Heart left ventricle (tissue), 16 donors: ENCODE data around the gene S100A3. TPM values are rescaled to one million over a fixed set of nuclear protein-coding genes. Genes with fewer than 3 reads are reported as not detected.

Experiments used
- ATAC-seq, 4 donors: fragments of 200-7000 bp; cut with Tn5 transposase; one replicate each; pipeline ENCODE4 v1.9.1; 2020 to 2022; ENCODE audit warnings: moderate library complexity in 4 of 4, mild to moderate bottlenecking in 3 of 4, moderate number of reproducible peaks in 1 of 4
- DNase-seq, 5 donors: peaks; one replicate each; pipeline ENCODE4 v3.0.0-alpha.2; 2020
- H3K27ac ChIP-seq, 12 donors: fragments of 200-600 bp; sonication (generic) in 4 of 12; one replicate each; pipeline versions ENCODE4 v1.5.0 to v1.8.0; 2016 to 2022; ENCODE audit warnings: mild to moderate bottlenecking in 2 of 12
- H3K27me3 ChIP-seq, 9 donors: fragments of 200-600 bp; sonication (generic) in 2 of 9; one replicate each; pipeline versions ENCODE4 v1.5.1 to v1.8.0; 2016 to 2022; ENCODE audit warnings: mild to moderate bottlenecking in 3 of 9
- H3K36me3 ChIP-seq, 9 donors: fragments of 200-600 bp; sonication (generic) in 2 of 9; one replicate each; pipeline versions ENCODE4 v1.5.0 to v1.8.0; 2018 to 2022; ENCODE audit warnings: mild to moderate bottlenecking in 2 of 9
- H3K4me1 ChIP-seq, 12 donors: fragments of 200-600 bp; sonication (generic) in 4 of 12; one replicate each; pipeline versions ENCODE4 v1.5.0 to v1.8.0; 2016 to 2022; ENCODE audit warnings: mild to moderate bottlenecking in 3 of 12
- H3K4me3 ChIP-seq, 12 donors: fragments of 200-600 bp; sonication (generic) in 4 of 12; one replicate each; pipeline versions ENCODE4 v1.5.0 to v1.8.0; 2017 to 2022; ENCODE audit warnings: mild to moderate bottlenecking in 9 of 12, moderate library complexity in 4 of 12
- H3K9me3 ChIP-seq, 12 donors: fragments of 200-600 bp; sonication (generic) in 4 of 12; one replicate each; pipeline versions ENCODE4 v1.5.0 to v1.8.0; 2016 to 2022; ENCODE audit warnings: mild to moderate bottlenecking in 1 of 12
- CTCF ChIP-seq, 12 donors: fragments of 200-600 bp; sonication (generic) in 4 of 12; IDR thresholded peaks; one replicate each; pipeline versions ENCODE4 v1.5.0 to v1.8.0; 2018 to 2022; ENCODE audit warnings: antibody characterized with exemption in 12 of 12, mild to moderate bottlenecking in 5 of 12
- POLR2A ChIP-seq, 2 donors: fragments of 450-650 bp; IDR thresholded peaks; one replicate each; pipeline ENCODE4 v1.6.1; 2017; ENCODE audit warnings: antibody characterized with exemption in 2 of 2, mild to moderate bottlenecking in 2 of 2, moderate library complexity in 2 of 2
- WGBS, 4 donors: extraction: QIAGEN DNeasy Blood & Tissue Kit in 2 of 4; methylation state at CpG; one replicate each; pipeline versions ENCODE4 v1.1.5 to v1.1.7; 2013 to 2018; 5-methylcytosine and 5-hydroxymethylcytosine counted together
- intact Hi-C, 10 donors: fragments of 100-400 bp; cut with DNase I; formaldehyde crosslinking; loops; one replicate each; pipeline versions ENCODE4 v1.11.1 to v1.14.2; 2022
- polyA plus RNA-seq, 2 donors: library from polyadenylated mRNA; stranded (reverse); fragments of 200-250 nt; gene quantifications; one replicate each; pipeline ENCODE4 v1.2.3, GENCODE V29; 2013
- total RNA-seq, 9 donors: library from RNA; depleted of rRNA in 2 of 9; stranded (reverse); fragments of >200 nt in 2 of 9; fragmentation: NEBNext Ultra II Directional in 3 of 9; extraction: Animal tissue kit (Norgen Biotek cat#: 25700) in 3 of 9; gene quantifications; one replicate each; pipeline versions ENCODE4 v1.1.0 to v1.2.4, GENCODE V29; 2016 to 2023
- donor health status: ischemic (EF 13 %, LVEDD 7.1; RV severe dilation, severe dysfunction).
- donor health status: healthy with polysubstance abuse.
- donor health status: DM: no; HTN: yes; CAD: no.
- donor health status: DM: no; HTN: no; CAD: no.
- donor health status: ischemic (EF 25% LVEDD 6.9; RV normal size, moderate dysfunction).
- donor health status: ischemic (EF 25% LVEDD 5.7; RV mildly dilated, moderate dysfunction).
- donor health status: healthy.
- donor health status: DM: yes; HTN: yes; CAD: no.
- donor health status: ischemic (EF 35%, LVEDD 5.7; RV mildly dilated, moderate dysfunction).
- donor health status: nonischemic (EF 11% LVEDD 7.7; RV severe dilation, severe dysfunction).
- donor health status: DM: yes; HTN: yes; CAD: no.
- donor health status: PGD.
- donor health status: ischemic (EF 29% LVEDD 5.4; RV normal size, mild dysfunction).
- donor health status: nonischemic (EF 23%, LVEDD 6.1; RV moderate dilation, normal function).

S100A3 gene
- total and polyA plus RNA-seq, 11 donors = 0.57 to 5.9 (median 1.1) TPM; not detected in 2

- Histone ChIP-seq H3K9me3 (no peaks in the 10 kb centered on the region), H3K36me3 (no peaks in the 10 kb centered on the region), H3K27me3 (no peaks in the 10 kb centered on the region), H3K4me1 (peaks cover 0 to 32% (median 21%) of the 10 kb centered on the region in 12 donors), H3K27ac (no peak overlapping the region), H3K4me3 (no peak overlapping the region)
- 1 to 4% (median 2%) methylated on average over 3 to 7 of the region's 7 CpGs for WGBS, 4 donors
- ATAC-seq (peak; percentile 60 to 62 (median 60)), DNase-seq (peak; percentile 82 to 88 (median 84))
- intact Hi-C loops = loop anchor here in 9 of 10 donors (1.0 to 10.0 kb wide), 8 partner anchors 57 to 484 kb away; partner anchors contain the start of genes RAB13 (in 3 of the 9), S100A14 (in 3 of the 9), ILF2 (in 1 of the 9) and NPR1 (in 1 of the 9)
- TF ChIP-seq POLR2A (IDR thresholded peaks at IDR 0.05) (no peak), CTCF (IDR thresholded peaks at IDR 0.05) (peak; percentile 81 to 97 (median 90))
Measured at GRCh38 chr1:153510984-153511410, 38.1 kb downstream of the S100A3 start.

GRCh38 chr1:153509729-153510354 is 39.2 kb downstream of the S100A3 start:
- H3K9me3 ChIP-seq = no peaks in the 10 kb centered on the region
- WGBS, 4 donors = 75 to 77% (median 75%) methylated on average over 4 of the region's 4 CpGs
- peak in 1 of 5 donors; percentile 52 for DNase-seq
- H3K4me3 ChIP-seq = no peak overlapping the region
- no peaks in the 10 kb centered on the region for H3K27me3 ChIP-seq
- H3K36me3 ChIP-seq = no peaks in the 10 kb centered on the region
- no peak overlapping the region for H3K27ac ChIP-seq
- TF ChIP-seq CTCF (IDR thresholded peaks at IDR 0.05) (peak; percentile 30 to 65 (median 46)), POLR2A (IDR thresholded peaks at IDR 0.05) (no peak)
- H3K4me1 ChIP-seq = peaks cover 0 to 29% (median 16%) of the 10 kb centered on the region in 12 donors
- no peak for ATAC-seq
- intact Hi-C loops = loop anchor here in 8 of 10 donors (2.0 to 10.0 kb wide), 7 partner anchors 59 to 485 kb away; partner anchors contain the start of genes RAB13 (in 3 of the 8), S100A14 (in 3 of the 8), ILF2 (in 1 of the 8) and NPR1 (in 1 of the 8)

- no peaks in the 10 kb centered on the region for H3K36me3 ChIP-seq
- TF ChIP-seq CTCF (IDR thresholded peaks at IDR 0.05) = no peak
- TF ChIP-seq POLR2A (IDR thresholded peaks at IDR 0.05) = no peak
- ATAC-seq (no peak), DNase-seq (no peak)
- H3K4me3 ChIP-seq = no peak overlapping the region
- intact Hi-C loops = no loop called here
- no peak overlapping the region for H3K27ac ChIP-seq
- no peaks in the 10 kb centered on the region for H3K27me3 ChIP-seq
- peaks cover 0 to 29% (median 16%) of the 10 kb centered on the region in 12 donors for H3K4me1 ChIP-seq
- WGBS, 4 donors = 94 to 96% (median 95%) methylated on average over 3 of the region's 3 CpGs
- no peaks in the 10 kb centered on the region for H3K9me3 ChIP-seq
Measured at GRCh38 chr1:153509036-153509435, 40.0 kb downstream of the S100A3 start.

- TF ChIP-seq CTCF (IDR thresholded peaks at IDR 0.05) = no peak
- TF ChIP-seq POLR2A (IDR thresholded peaks at IDR 0.05) = no peak
- H3K36me3 ChIP-seq = no peaks in the 10 kb centered on the region
- 86 to 95% (median 88%) methylated on average over 11 of the region's 11 CpGs for WGBS, 4 donors
- H3K4me1 ChIP-seq = peaks cover 0 to 29% (median 16%) of the 10 kb centered on the region in 12 donors
- intact Hi-C loops = no loop called here
- peak overlapping the region in 8 of 12 donors; percentile 58 to 87 (median 84) for H3K27ac ChIP-seq
- H3K9me3 ChIP-seq = no peaks in the 10 kb centered on the region
- no peak for DNase-seq
- H3K4me3 ChIP-seq = no peak overlapping the region
- no peaks in the 10 kb centered on the region for H3K27me3 ChIP-seq
- ATAC-seq = no peak
Measured at GRCh38 chr1:153507926-153508583, 41.0 kb downstream of the S100A3 start.
